ENCODE results near the gene ULK1.

The ULK1 gene

GRCh38 chr12:131909752-131910219 lies 15.4 kb downstream of the ULK1 start:
- no peak for DNase-seq

DNA sequence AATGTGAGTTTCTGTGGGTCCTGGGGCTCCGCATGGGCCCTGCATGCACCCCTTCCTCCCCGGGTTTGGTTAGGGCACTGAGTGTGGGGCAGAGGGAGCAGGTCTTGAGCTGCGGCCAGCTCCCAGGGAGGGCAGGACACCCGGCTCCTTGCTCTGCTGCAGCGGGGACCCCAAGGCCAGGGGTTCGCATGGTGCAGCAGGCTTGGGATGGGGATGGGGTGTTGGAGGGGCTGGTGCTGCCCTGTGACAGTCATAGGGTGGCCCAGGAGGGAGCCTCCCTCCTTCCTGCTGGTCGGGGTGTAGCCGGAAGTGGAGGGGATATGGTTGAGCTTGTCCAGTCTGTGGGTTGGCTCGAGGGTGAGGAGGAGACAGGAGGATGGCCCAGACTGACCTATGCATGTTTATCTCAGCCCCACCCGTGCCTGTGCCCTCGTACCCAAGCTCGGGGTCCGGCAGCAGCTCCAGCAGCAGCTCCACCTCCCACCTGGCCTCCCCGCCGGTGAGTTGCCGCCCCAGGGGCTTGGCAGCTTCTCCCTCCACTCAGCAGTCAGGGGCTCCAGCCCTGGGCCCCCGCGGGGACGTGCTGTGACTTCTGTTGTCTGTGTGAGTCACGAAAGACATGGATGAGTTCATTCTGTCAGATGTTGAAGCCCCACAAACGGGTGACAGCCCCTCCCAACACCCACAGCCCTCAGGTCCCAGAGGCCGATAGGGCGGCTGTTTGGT lies 16.0 kb downstream of the ULK1 start:
- no peak for DNase-seq

DNA sequence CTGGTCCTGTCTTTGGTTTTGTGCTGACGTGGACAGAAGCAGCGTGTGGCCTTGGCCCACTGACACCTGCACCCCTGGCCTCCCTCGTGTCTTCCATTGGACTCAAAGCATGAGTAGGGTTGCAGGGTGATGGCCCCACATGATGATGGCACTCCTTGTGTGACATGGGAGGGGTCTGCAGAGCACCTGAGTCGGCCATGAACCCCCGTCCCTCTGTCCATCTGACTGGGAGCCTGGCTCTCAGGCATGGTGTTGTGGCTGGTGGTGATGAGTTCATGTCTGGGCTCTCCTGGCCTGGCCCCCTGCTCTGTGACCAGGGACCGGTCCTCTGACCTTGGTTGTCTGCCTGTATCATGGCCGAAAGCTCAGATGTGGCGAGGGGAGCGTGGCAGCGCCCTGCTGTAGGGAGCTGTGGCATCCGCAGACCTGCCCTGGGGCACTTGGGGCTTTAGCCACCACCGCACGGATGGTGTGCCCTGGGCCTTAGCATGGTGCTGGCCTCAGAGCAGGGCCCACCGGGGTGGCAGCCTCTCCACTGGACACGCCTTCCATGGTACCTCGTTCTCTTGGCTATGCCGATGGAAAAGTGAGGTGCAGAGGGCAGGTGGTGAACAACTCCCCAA lies 16.7 kb downstream of the ULK1 start:
- DNase-seq: no peak

DNA sequence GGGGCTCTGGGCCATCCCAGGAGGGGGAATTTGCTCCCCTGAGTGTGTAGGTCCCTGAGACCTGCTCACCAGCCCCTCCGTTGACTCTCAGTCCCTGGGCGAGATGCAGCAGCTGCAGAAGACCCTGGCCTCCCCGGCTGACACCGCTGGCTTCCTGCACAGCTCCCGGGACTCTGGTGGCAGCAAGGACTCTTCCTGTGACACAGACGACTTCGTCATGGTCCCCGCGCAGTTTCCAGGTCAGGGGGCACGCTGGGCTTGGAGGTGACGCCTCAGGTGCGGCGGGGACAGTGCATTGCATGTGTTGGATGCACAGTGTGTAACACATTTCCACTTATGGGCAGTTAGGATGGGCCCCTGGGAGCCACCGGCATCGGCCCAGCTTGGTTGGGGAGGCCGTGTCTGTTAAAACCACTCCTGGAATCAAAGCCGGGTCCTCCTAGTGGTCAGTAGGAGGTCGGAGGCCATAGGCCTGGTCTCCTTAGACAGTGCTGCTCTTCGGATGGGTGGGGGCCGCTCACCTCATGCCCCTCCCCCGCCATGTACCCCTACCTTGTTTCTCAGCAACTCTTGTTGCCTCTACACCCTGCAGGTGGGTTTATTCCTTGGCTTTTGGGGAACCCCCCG lies 17.5 kb downstream of the ULK1 start:
- DNase-seq: no peak

DNA sequence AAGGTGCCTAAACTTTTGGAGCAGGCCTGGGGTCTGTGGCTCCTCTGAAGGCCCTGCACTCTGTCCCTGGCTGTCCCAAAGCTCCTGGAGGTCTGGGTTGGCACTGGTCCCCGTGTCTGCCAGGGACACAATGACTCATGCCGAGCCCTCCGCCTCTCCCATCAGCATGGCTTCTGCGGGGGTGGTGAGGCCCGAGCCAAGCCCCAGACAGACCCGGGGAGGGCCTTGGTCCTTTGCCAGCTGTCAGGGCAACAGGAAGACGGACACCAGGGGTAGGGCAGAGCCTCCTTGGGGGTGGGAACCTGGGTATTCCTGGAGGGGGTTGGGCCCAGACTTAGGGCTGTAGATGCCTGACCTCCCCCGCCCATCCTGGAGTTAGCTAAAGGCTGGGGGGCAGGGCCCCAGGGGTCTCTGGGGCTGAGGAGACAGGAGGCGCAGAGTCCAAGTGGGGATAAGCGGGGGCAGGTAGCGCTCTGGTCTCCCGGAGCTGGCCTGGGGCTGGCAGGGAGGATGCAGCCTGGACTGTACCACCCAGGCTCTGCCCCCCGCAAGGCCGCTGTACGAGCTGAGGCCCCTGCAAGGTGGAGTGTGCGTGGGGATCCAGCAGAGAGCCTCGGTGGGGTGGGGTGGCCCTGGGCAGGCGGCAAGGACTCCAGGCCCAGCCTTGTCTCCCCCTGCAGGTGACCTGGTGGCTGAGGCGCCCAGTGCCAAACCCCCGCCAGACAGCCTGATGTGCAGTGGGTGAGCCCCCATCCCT lies 18.3 kb downstream of the ULK1 start:
- no peak for DNase-seq

DNA sequence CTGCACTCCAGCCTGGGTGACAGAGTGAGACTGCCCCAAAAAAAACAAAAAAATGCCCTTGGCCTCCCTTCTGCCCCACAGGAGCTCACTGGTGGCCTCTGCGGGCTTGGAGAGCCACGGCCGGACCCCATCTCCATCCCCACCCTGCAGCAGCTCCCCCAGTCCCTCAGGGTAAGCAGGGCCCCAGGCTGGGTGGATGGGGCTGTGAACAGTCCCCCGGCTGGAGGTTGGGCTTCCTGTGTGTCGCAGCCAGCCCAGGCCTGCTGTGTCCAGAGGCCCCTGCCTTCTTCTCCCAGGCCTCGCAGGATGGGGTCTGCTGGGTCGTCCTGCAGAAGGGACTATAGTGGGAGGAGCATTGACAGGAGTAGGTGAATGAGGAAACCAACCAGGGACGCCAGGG lies 19.2 kb downstream of the ULK1 start:
- DNase-seq: no peak

- no peak for DNase-seq
These were observed 19.8 kb downstream of the ULK1 start for GRCh38 chr12:131914179-131914702.

- no peak for DNase-seq
These were observed 20.7 kb downstream of the ULK1 start for GRCh38 chr12:131915000-131915689.

- no peak for DNase-seq
These were observed 21.4 kb downstream of the ULK1 start for GRCh38 chr12:131915823-131916222.

GRCh38 chr12:131916306-131917138 lies 22.1 kb downstream of the ULK1 start:
- no peak for DNase-seq

- DNase-seq: no peak
These were observed 22.8 kb downstream of the ULK1 start for GRCh38 chr12:131917139-131917710.

DNA sequence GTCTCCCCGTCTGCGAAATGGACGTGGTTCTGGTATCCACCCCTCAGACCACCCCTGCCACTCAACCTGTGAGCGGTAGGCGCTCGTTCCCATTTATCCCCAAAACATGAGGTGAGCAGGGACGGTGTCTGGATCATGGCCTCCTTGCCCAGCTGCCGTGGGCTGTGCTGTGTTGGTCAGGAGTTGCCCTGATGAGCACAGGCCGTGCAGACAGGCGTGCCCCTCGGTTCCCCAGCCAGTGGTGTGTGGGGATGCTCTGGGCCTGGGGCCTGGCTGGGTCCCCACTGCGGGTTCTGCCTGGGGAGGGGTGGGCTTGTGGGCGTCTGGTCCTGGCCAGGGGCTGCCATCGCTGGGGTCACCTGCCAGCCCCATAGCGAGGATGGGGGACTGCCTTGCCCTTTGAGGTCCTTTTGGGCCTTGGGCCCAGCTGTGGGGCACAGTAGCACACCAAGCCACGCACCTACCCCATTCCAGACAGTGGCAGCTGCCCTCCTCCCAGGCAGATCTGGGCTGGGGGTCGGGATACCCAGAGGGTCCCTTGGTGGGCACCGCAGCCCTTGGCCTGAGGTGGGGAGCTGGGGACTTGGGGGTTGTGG lies 23.4 kb downstream of the ULK1 start:
- no peak for DNase-seq

GRCh38 chr12:131918311-131919050 lies 24.1 kb downstream of the ULK1 start:
- no peak for DNase-seq

DNA sequence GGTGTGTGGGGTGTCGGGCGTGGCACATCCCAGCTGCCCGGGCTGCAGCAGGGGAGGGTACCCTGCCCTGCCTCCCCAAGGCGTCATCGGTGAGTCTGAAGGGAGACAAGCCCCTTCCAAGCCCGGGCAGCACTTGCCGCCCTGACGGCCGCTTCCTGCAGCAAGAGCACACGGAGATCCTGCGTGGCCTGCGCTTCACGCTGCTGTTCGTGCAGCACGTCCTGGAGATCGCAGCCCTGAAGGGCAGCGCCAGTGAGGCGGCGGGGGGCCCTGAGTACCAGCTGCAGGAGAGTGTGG lies 24.6 kb downstream of the ULK1 start:
- DNase-seq: no peak

DNA sequence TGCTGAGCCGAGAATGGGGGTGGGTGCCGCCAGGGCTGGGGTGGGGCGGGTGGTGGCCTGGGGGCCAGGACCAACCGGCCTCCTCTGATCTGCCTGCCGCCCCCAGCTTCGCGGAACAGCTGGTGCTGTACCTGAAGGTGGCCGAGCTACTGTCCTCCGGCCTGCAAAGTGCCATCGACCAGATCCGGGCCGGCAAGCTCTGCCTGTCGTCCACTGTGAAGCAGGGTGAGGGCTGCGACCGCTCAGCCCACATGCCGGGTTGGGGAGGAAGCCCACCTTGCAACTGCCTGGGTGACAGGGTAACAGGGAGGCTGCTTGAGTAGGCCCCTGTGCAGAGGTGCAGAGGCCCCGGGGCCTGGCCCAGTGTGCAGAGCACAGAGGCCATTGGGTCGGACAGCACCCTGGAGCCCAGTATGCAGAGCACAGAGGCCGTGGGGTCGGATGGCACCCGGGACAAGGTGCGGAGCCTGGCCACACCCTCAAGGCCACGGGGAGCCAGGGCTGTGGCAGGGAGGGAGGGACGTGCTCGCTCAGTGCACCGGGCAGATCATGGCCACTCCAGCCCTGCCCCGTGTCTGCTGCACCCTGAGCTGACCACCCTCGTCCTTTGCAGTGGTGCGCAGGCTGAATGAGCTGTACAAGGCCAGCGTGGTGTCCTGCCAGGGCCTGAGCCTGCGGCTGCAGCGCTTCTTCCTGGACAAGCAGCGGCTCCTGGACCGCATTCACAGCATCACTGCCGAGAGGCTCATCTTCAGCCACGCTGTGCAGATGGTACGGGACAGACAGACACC lies 25.1 kb downstream of the ULK1 start:
- no peak for DNase-seq

- DNase-seq: no peak
These were observed 25.7 kb downstream of the ULK1 start for GRCh38 chr12:131920157-131920508.

DNA sequence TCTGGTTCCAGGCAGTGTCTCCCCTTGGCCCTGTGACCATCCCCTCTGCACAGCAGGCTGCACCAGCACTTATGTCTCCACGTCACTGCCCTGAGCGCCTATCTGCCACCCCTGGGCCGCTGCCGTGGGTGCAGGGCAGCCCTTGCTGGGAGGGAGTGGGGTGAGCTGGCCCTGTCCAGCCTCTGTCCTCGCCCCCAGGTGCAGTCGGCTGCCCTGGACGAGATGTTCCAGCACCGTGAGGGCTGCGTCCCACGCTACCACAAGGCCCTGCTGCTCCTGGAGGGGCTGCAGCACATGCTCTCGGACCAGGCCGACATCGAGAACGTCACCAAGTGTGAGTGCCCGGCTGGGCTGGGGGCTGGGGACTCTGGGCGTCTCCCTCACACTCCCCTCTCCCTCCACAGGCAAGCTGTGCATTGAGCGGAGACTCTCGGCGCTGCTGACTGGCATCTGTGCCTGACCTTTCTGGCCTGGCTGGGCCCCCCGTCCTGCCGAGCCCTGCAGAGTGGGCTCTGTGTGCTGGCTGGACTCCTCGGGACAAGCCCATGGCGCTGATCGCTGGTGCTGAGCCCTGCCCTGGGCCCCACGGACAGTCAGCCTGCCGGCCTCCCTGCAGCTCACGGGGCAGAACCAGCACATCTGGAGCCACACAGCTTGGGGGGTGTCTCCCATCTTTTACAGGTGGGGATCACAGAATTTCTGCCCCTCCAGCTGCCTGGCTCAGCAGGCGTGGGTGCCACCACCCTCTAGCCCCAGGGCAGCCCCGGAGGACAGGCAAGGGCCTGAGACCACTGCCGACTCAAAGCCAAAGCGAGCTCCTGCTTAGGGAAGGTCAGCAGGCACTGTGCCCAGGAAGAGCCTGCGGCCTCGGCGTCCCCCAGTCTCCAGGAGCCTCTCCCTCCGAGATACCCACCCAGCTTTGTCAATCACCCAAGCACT lies 26.7 kb downstream of the ULK1 start:
- DNase-seq: no peak
